ENCODE measurements around the gene EMC6. TPM values are rescaled to one million over a fixed set of nuclear protein-coding genes. Genes with fewer than 3 reads are reported as not detected.
A peak's percentile ranks its signal among the peaks of the same experiment; 100 is the strongest.

Gene EMC6
- total RNA-seq, 1 donor from 2014 or later, result 33.8 TPM

GRCh38 chr17:3669548-3669947 is 936 bp downstream of the EMC6 start:
- no peaks in the 10 kb centered on the region for H3K27me3 Mint-ChIP-seq
- ChIA-PET CTCF (interaction anchor here (0.9 kb wide), 1 partner anchor 22 kb away, joined by 3 read pairs; no protein-coding TSS in a partner anchor), POLR2A (interaction anchor here (0.8 to 4.3 kb wide), 8 partner anchors 8 to 296 kb away, joined by 3 to 22 read pairs (median 4); partner anchors contain the start of genes CTNS, NCBP3 and SHPK)
- H3K9me3 Mint-ChIP-seq, result no peaks in the 10 kb centered on the region
- ATAC-seq (ENCODE audit: low read depth) (no peak), DNase-seq (no peak)
- peak overlapping the region; percentile 92 for H3K27ac Mint-ChIP-seq
- peak overlapping the region; percentile 95 for H3K4me3 Mint-ChIP-seq
- peaks cover 35% of the 10 kb centered on the region for H3K36me3 Mint-ChIP-seq (ENCODE audit: low read depth)
- peaks cover 21% of the 10 kb centered on the region for H3K4me1 Mint-ChIP-seq
- no peak for TF ChIP-seq CTCF (IDR thresholded peaks at IDR 0.05)
- intact Hi-C loops (cut with micrococcal nuclease), result no loop called here

- DNase-seq, result no peak
- H3K4me1 Mint-ChIP-seq, result peaks cover 11% of the 10 kb centered on the region
- H3K36me3 Mint-ChIP-seq (ENCODE audit: low read depth), result peaks cover 55% of the 10 kb centered on the region
- intact Hi-C loops (cut with micrococcal nuclease), result no loop called here
- ChIA-PET POLR2A (interaction anchor here (1.0 kb wide), 2 partner anchors 10 to 19 kb away, joined by 3 to 9 read pairs; no protein-coding TSS in a partner anchor), CTCF (no interaction called here)
- no peaks in the 10 kb centered on the region for H3K27me3 Mint-ChIP-seq
- H3K9me3 Mint-ChIP-seq, result no peaks in the 10 kb centered on the region
- H3K4me3 Mint-ChIP-seq, result no peak overlapping the region
- no peak for ATAC-seq (ENCODE audit: low read depth)
- peak overlapping the region; percentile 61 for H3K27ac Mint-ChIP-seq
- TF ChIP-seq CTCF (IDR thresholded peaks at IDR 0.05), result no peak
These were observed 4.0 kb downstream of the EMC6 start for GRCh38 chr17:3672571-3672970.

- peaks cover 67% of the 10 kb centered on the region for H3K36me3 Mint-ChIP-seq (ENCODE audit: low read depth)
- ATAC-seq (ENCODE audit: low read depth), result no peak
- no peaks in the 10 kb centered on the region for H3K27me3 Mint-ChIP-seq
- intact Hi-C loops (cut with micrococcal nuclease), result no loop called here
- peak overlapping the region; percentile 35 for H3K27ac Mint-ChIP-seq
- no peak for DNase-seq
- H3K4me3 Mint-ChIP-seq, result no peak overlapping the region
- peaks cover 4% of the 10 kb centered on the region for H3K4me1 Mint-ChIP-seq
- H3K9me3 Mint-ChIP-seq, result no peaks in the 10 kb centered on the region
- TF ChIP-seq CTCF (IDR thresholded peaks at IDR 0.05), result no peak
- ChIA-PET CTCF (no interaction called here), POLR2A (interaction anchor here (0.6 to 2.3 kb wide), 4 partner anchors 18 to 170 kb away, joined by 4 to 6 read pairs (median 4); partner anchors contain the start of gene NCBP3)
These were observed 7.3 kb downstream of the EMC6 start for GRCh38 chr17:3675886-3676285.

- peaks cover 23% of the 10 kb centered on the region for H3K4me1 Mint-ChIP-seq
- intact Hi-C loops (cut with micrococcal nuclease), result no loop called here
- H3K4me3 Mint-ChIP-seq, result no peak overlapping the region
- peaks cover 66% of the 10 kb centered on the region for H3K36me3 Mint-ChIP-seq (ENCODE audit: low read depth)
- no peak for DNase-seq
- POLR2A ChIA-PET, result interaction anchor here (0.6 to 2.6 kb wide), 11 partner anchors 9 to 82 kb away, joined by 3 to 7 read pairs (median 4); partner anchors contain the start of genes EMC6 and TAX1BP3
- H3K27ac Mint-ChIP-seq, result peak overlapping the region; percentile 50
- no peak for TF ChIP-seq CTCF (IDR thresholded peaks at IDR 0.05)
- no peaks in the 10 kb centered on the region for H3K9me3 Mint-ChIP-seq
- ATAC-seq (ENCODE audit: low read depth), result no peak
- H3K27me3 Mint-ChIP-seq, result no peaks in the 10 kb centered on the region
- CTCF ChIA-PET, result interaction anchor here (0.7 to 2.2 kb wide), 4 partner anchors 13 to 149 kb away, joined by 4 to 8 read pairs (median 5); no protein-coding TSS in a partner anchor
These were observed 9.6 kb downstream of the EMC6 start for GRCh38 chr17:3678095-3678820.

Data from activated B cell treated with CpG ODN at 0.5 μM for 24 hours (primary cell).